ENCODE data around the gene CLIP4. TPM values are rescaled to one million over a fixed set of nuclear protein-coding genes. Genes with fewer than 3 reads are reported as not detected.

CLIP4 gene
- polyA plus RNA-seq, 1 experiment, result 38.8 TPM

GRCh38 chr2:29182920-29183319 is 67.7 kb downstream of the CLIP4 start:
- Histone ChIP-seq H3K4me3 (ENCODE audit: low read depth, low read length) (no peak overlapping the region), H3K27me3 (ENCODE audit: control insufficient read depth, insufficient read depth, low read length) (no peaks in the 10 kb centered on the region), H3K36me3 (ENCODE audit: control insufficient read depth, insufficient read depth, low read length) (peaks cover 9% of the 10 kb centered on the region)
- no peak for TF ChIP-seq CTCF (IDR thresholded peaks at IDR 0.05; ENCODE audit: insufficient read depth, low read depth, low read length)
- ChIA-PET CTCF (interaction anchor here (2.2 kb wide), 1 partner anchor 227 kb away, joined by 7 read pairs; no protein-coding TSS in a partner anchor), POLR2A (no interaction called here)
- DNase-seq (ENCODE audit: low read depth), result no peak

- Histone ChIP-seq H3K36me3 (ENCODE audit: control insufficient read depth, insufficient read depth, low read length) (peaks cover 9% of the 10 kb centered on the region), H3K27me3 (ENCODE audit: control insufficient read depth, insufficient read depth, low read length) (no peaks in the 10 kb centered on the region), H3K4me3 (ENCODE audit: low read depth, low read length) (no peak overlapping the region)
- no peak for DNase-seq (ENCODE audit: low read depth)
- ChIA-PET CTCF (interaction anchor here (2.2 kb wide), 1 partner anchor 229 kb away, joined by 7 read pairs; no protein-coding TSS in a partner anchor), POLR2A (no interaction called here)
- no peak for TF ChIP-seq CTCF (IDR thresholded peaks at IDR 0.05; ENCODE audit: insufficient read depth, low read depth, low read length)
Observed at GRCh38 chr2:29184531-29184930, 69.3 kb downstream of the CLIP4 start.

- Histone ChIP-seq H3K4me3 (ENCODE audit: low read depth, low read length) (no peak overlapping the region), H3K36me3 (ENCODE audit: control insufficient read depth, insufficient read depth, low read length) (peaks cover 6% of the 10 kb centered on the region; the same call in 1 of the 2 replicates), H3K27me3 (ENCODE audit: control insufficient read depth, insufficient read depth, low read length) (no peaks in the 10 kb centered on the region)
- no peak for TF ChIP-seq CTCF (IDR thresholded peaks at IDR 0.05; ENCODE audit: insufficient read depth, low read depth, low read length)
- CTCF ChIA-PET, result no interaction called here
- DNase-seq (ENCODE audit: low read depth), result no peak
- POLR2A ChIA-PET, result no interaction called here
Observed at GRCh38 chr2:29186817-29187216, 71.6 kb downstream of the CLIP4 start.

- ChIA-PET CTCF (no interaction called here), POLR2A (no interaction called here)
- Histone ChIP-seq H3K4me3 (ENCODE audit: low read depth, low read length) (no peak overlapping the region), H3K27me3 (ENCODE audit: control insufficient read depth, insufficient read depth, low read length) (no peaks in the 10 kb centered on the region), H3K36me3 (ENCODE audit: control insufficient read depth, insufficient read depth, low read length) (0 out of 2 replicates have a peak, but pooled peaks cover 4% of the 10 kb centered on the region)
- DNase-seq (ENCODE audit: low read depth), result peak; percentile 14
- TF ChIP-seq CTCF (IDR thresholded peaks at IDR 0.05; ENCODE audit: insufficient read depth, low read depth, low read length), result no peak
Observed at GRCh38 chr2:29187926-29188325, 72.7 kb downstream of the CLIP4 start.

GRCh38 chr2:29189052-29189451 is 73.8 kb downstream of the CLIP4 start:
- ChIA-PET POLR2A (no interaction called here), CTCF (no interaction called here)
- Histone ChIP-seq H3K27me3 (ENCODE audit: control insufficient read depth, insufficient read depth, low read length) (no peaks in the 10 kb centered on the region), H3K36me3 (ENCODE audit: control insufficient read depth, insufficient read depth, low read length) (0 out of 2 replicates have a peak, but pooled peaks cover 4% of the 10 kb centered on the region), H3K4me3 (ENCODE audit: low read depth, low read length) (no peak overlapping the region)
- no peak for DNase-seq (ENCODE audit: low read depth)
- no peak for TF ChIP-seq CTCF (IDR thresholded peaks at IDR 0.05; ENCODE audit: insufficient read depth, low read depth, low read length)
